B cell (primary cell): Measurements from ENCODE around the gene CCL28. TPM values are rescaled to one million over a fixed set of nuclear protein-coding genes. Genes with fewer than 3 reads are reported as not detected.

Source experiments
- ATAC-seq: fragments of 200-7000 bp; cut with Tn5 transposase; one replicate; pipeline ENCODE4 v1.10.0; 2021; ENCODE audit warnings: low read depth, mild to moderate bottlenecking, moderate number of reproducible peaks, moderate library complexity
- CTCF ChIA-PET: fragments of 350-600 bp; sonication (Branson Sonifier 250); formaldehyde crosslinking; loops from one replicate; lab custom pipeline; 2021; ENCODE audit warnings: antibody characterized with exemption, inconsistent platforms; lab: Charles Lee
- POLR2A ChIA-PET: fragments of 350-600 bp; sonication (Branson Sonifier 250); formaldehyde crosslinking; loops from one replicate; lab custom pipeline; 2021; ENCODE audit warnings: antibody characterized with exemption; lab: Charles Lee
- DNase-seq: peaks from one replicate; pipeline ENCODE4 v3.0.0; 2013
- H2AFZ ChIP-seq: 2 replicates; pipeline ENCODE4 v1.6.1; 2012; ENCODE audit warnings: mild to moderate bottlenecking, low read depth, low read length; ENCODE audit not compliant: insufficient read depth, poor library complexity, severe bottlenecking
- H3K27ac ChIP-seq, 2 donors: 1 replicate in 1 of 2; 2 replicates in 1 of 2; pipeline ENCODE4 v1.5.1; 2012 to 2013; ENCODE audit warnings: low read length in 2 of 2, mild to moderate bottlenecking in 2 of 2, moderate library complexity in 1 of 2
- H3K27me3 ChIP-seq, 4 experiments: fragments of 200-600 bp in 1 of 4; sonication (generic) in 1 of 4; replicated peaks in 1 of 4; 1 replicate in 2 of 4; 2 replicates in 2 of 4; pipeline versions ENCODE4 v1.6.1 to v1.7.0; 2013 to 2016; ENCODE audit warnings: low read length in 3 of 4, mild to moderate bottlenecking in 2 of 4, mixed read lengths in 1 of 4, moderate library complexity in 1 of 4; ENCODE audit not compliant: insufficient read depth in 4 of 4, control insufficient read depth in 3 of 4; ENCODE audit errors: control extremely low read depth in 1 of 4
- H3K36me3 ChIP-seq, 2 experiments: replicated peaks in 1 of 2; 1 replicate in 1 of 2; 2 replicates in 1 of 2; pipeline versions ENCODE4 v1.6.1 to v1.7.1; 2013; ENCODE audit warnings: low read length in 1 of 2; ENCODE audit not compliant: insufficient read depth in 2 of 2, control insufficient read depth in 1 of 2; ENCODE audit errors: control extremely low read depth in 1 of 2, extremely low read depth in 1 of 2
- H3K4me1 ChIP-seq, 2 donors: fragments of 200-600 bp in 1 of 2; sonication (generic) in 1 of 2; 1 replicate in 1 of 2; 2 replicates in 1 of 2; pipeline versions ENCODE4 v1.5.1 to v1.6.1; 2013 to 2017; ENCODE audit warnings: low read length in 2 of 2; ENCODE audit not compliant: control insufficient read depth in 2 of 2, insufficient read depth in 2 of 2
- H3K4me2 ChIP-seq: replicated peaks from 2 replicates; pipeline ENCODE3; 2012; ENCODE audit warnings: mild to moderate bottlenecking, low read depth, low read length; ENCODE audit not compliant: poor library complexity, severe bottlenecking
- H3K4me3 ChIP-seq, 5 experiments: fragments of 200-600 bp in 1 of 5; sonication (generic) in 1 of 5; 1 replicate in 3 of 5; 2 replicates in 2 of 5; pipeline versions ENCODE4 v1.5.1 to v1.7.0; 2011 to 2016; ENCODE audit warnings: low read length in 4 of 5, mild to moderate bottlenecking in 4 of 5, low read depth in 2 of 5, control low read depth in 1 of 5, moderate library complexity in 1 of 5; ENCODE audit not compliant: insufficient read depth in 1 of 5; ENCODE audit errors: control extremely low read depth in 1 of 5, extremely low read depth in 1 of 5
- H3K79me2 ChIP-seq: fragments of 200-600 bp; sonication (generic); one replicate; pipeline ENCODE4 v1.6.0; 2016; ENCODE audit warnings: low read length; ENCODE audit not compliant: control insufficient read depth, insufficient read depth
- H3K9ac ChIP-seq: fragments of 200-600 bp; sonication (generic); 2 replicates; pipeline ENCODE4 v1.6.1; 2017; ENCODE audit warnings: mild to moderate bottlenecking, low read length, moderate library complexity
- H3K9me3 ChIP-seq, 3 donors: one replicate each; pipeline versions ENCODE4 v1.6.1 to v1.7.1; 2013; ENCODE audit warnings: low read length in 2 of 3; ENCODE audit not compliant: control insufficient read depth in 2 of 3, insufficient read depth in 1 of 3; ENCODE audit errors: control extremely low read depth in 1 of 3
- H4K20me1 ChIP-seq: 2 replicates; pipeline ENCODE4 v1.6.0; 2012; ENCODE audit warnings: mild to moderate bottlenecking, low read length; ENCODE audit not compliant: insufficient read depth, control insufficient read depth, poor library complexity, severe bottlenecking
- H3K27ac Mint-ChIP-seq: one replicate; pipeline ENCODE4 v1.8.0; 2021; ENCODE audit warnings: mixed read lengths
- H3K27me3 Mint-ChIP-seq: one replicate; pipeline ENCODE4 v1.8.0; 2021; ENCODE audit warnings: mixed read lengths
- H3K4me1 Mint-ChIP-seq: one replicate; pipeline ENCODE4 v1.8.0; 2021; ENCODE audit warnings: mixed read lengths
- H3K4me3 Mint-ChIP-seq: one replicate; pipeline ENCODE4 v1.8.0; 2021; ENCODE audit warnings: mixed read lengths
- H3K9me3 Mint-ChIP-seq: one replicate; pipeline ENCODE4 v1.8.0; 2022; ENCODE audit warnings: mixed read lengths; ENCODE audit not compliant: insufficient read depth
- CTCF ChIP-seq: fragments of 200-600 bp; IDR thresholded peaks from one replicate; pipeline ENCODE4 v1.8.0; 2022; ENCODE audit warnings: antibody characterized with exemption, mild to moderate bottlenecking
- EZH2 ChIP-seq: IDR thresholded peaks from 2 replicates; pipeline ENCODE4 v1.6.1; 2012; ENCODE audit warnings: borderline replicate concordance, low read depth, mild to moderate bottlenecking, moderate library complexity, low read length; ENCODE audit not compliant: insufficient read depth, poor library complexity, severe bottlenecking
- WGBS: methylation state at CpG from one replicate; pipeline ENCODE4 v1.1.5; 2013; ENCODE audit warnings: missing lambda C conversion rate; ENCODE audit not compliant: insufficient coverage; 5-methylcytosine and 5-hydroxymethylcytosine counted together
- intact Hi-C: fragments of 100-400 bp; cut with micrococcal nuclease; formaldehyde crosslinking; loops from one replicate; pipeline ENCODE4 v1.10.0; 2022
- polyA plus RNA-seq: library from polyadenylated mRNA; depleted of rRNA; stranded (reverse); fragments of >200 nt; gene quantifications from 2 replicates; pipeline ENCODE4 v1.2.3, GENCODE V29; 2012
- total RNA-seq, 2 donors: library from RNA; stranded (reverse); fragments of 120-200 nt in 1 of 2; gene quantifications; 1 replicate in 1 of 2; 2 replicates in 1 of 2; pipeline versions ENCODE4 v1.2.3 to v1.2.4, GENCODE V29; 2013 to 2022

The CCL28 gene
- total and polyA plus RNA-seq, 2 donors (not counting 1 experiment from before 2014, with no cell fraction given) = 18.6 to 18.7 TPM

GRCh38 chr5:43411495-43411894, 696 bp downstream of the CCL28 start:
- Mint-ChIP-seq H3K27me3 (no peaks in the 10 kb centered on the region), H3K9me3 (no peaks in the 10 kb centered on the region), H3K4me3 (no peak overlapping the region), H3K4me1 (no peaks in the 10 kb centered on the region), H3K27ac (no peak overlapping the region)
- Histone ChIP-seq H3K36me3 (no peaks in the 10 kb centered on the region), H3K4me2 (no peak overlapping the region), H3K4me3 (no peak overlapping the region), H2AFZ (no peak overlapping the region), H3K4me1 (no peaks in the 10 kb centered on the region), H3K27me3 (no peaks in the 10 kb centered on the region), H3K9ac (no peak overlapping the region), H3K9me3 (no peaks in the 10 kb centered on the region), H3K79me2 (no peaks in the 10 kb centered on the region), H3K27ac (no peak overlapping the region), H4K20me1 (no peaks in the 10 kb centered on the region)
- whole genome bisulfite sequencing = 92% methylated on average over 2 of the region's 3 CpGs
- POLR2A ChIA-PET = no interaction called here
- CTCF ChIA-PET = no interaction called here
- ATAC-seq = no peak
- TF ChIP-seq CTCF (no peak), EZH2 (no peak)
- no peak for DNase-seq
- intact Hi-C loops = no loop called here

- Histone ChIP-seq H3K27me3 (no peaks in the 10 kb centered on the region), H3K9me3 (no peaks in the 10 kb centered on the region), H3K4me3 (no peak overlapping the region), H3K27ac (no peak overlapping the region), H2AFZ (no peak overlapping the region), H3K4me1 (no peaks in the 10 kb centered on the region), H3K9ac (no peak overlapping the region), H4K20me1 (no peaks in the 10 kb centered on the region), H3K4me2 (no peak overlapping the region), H3K36me3 (no peaks in the 10 kb centered on the region), H3K79me2 (no peaks in the 10 kb centered on the region)
- Mint-ChIP-seq H3K27ac (no peak overlapping the region), H3K9me3 (no peaks in the 10 kb centered on the region), H3K4me3 (no peak overlapping the region), H3K27me3 (no peaks in the 10 kb centered on the region), H3K4me1 (no peaks in the 10 kb centered on the region)
- POLR2A ChIA-PET = no interaction called here
- intact Hi-C loops = no loop called here
- DNase-seq = no peak
- 100% methylated on average over 2 of the region's 7 CpGs for WGBS
- CTCF ChIA-PET = no interaction called here
- no peak for ATAC-seq
- TF ChIP-seq CTCF (no peak), EZH2 (no peak)
Measured at GRCh38 chr5:43410414-43410813, 1.8 kb downstream of the CCL28 start.
